Natural killer cell (primary cell): Measurements from ENCODE around the gene SIPA1. TPM values are rescaled to one million over a fixed set of nuclear protein-coding genes. Genes with fewer than 3 reads are reported as not detected.

Experiments
- ATAC-seq, 3 donors: fragments of 150-1000 bp in 2 of 3; fragments of 200-7000 bp in 1 of 3; cut with Tn5 transposase; 1 replicate in 1 of 3; 2 replicates in 2 of 3; pipeline ENCODE4 v1.10.0; 2021; ENCODE audit warnings: mild to moderate bottlenecking in 2 of 3, moderate library complexity in 2 of 3
- DNase-seq, 2 donors: peaks; one replicate each; pipeline versions ENCODE4 v3.0.0 to v3.0.0-alpha.2; 2013 to 2021; ENCODE audit warnings: mixed read lengths in 1 of 2
- H3K27ac ChIP-seq: one replicate; pipeline ENCODE4 v1.5.1; 2013; ENCODE audit warnings: mild to moderate bottlenecking, low read length
- H3K27me3 ChIP-seq: one replicate; pipeline ENCODE4 v1.6.1; 2013; ENCODE audit warnings: low read length; ENCODE audit not compliant: control insufficient read depth, insufficient read depth
- H3K36me3 ChIP-seq: one replicate; pipeline ENCODE4 v1.6.1; 2013; ENCODE audit warnings: low read length; ENCODE audit not compliant: control insufficient read depth, insufficient read depth
- H3K4me1 ChIP-seq: one replicate; pipeline ENCODE4 v1.6.1; 2013; ENCODE audit warnings: low read length; ENCODE audit not compliant: control insufficient read depth, insufficient read depth
- H3K4me3 ChIP-seq: one replicate; pipeline ENCODE4 v1.5.1; 2013; ENCODE audit warnings: low read length
- H3K9me3 ChIP-seq: one replicate; pipeline ENCODE4 v1.6.1; 2013; ENCODE audit warnings: low read length; ENCODE audit not compliant: control insufficient read depth, insufficient read depth
- H3K27ac Mint-ChIP-seq, 2 donors: one replicate each; pipeline ENCODE4 v1.8.0; 2022; ENCODE audit warnings: mild to moderate bottlenecking in 2 of 2, mixed read lengths in 2 of 2, moderate library complexity in 1 of 2
- H3K27me3 Mint-ChIP-seq, 2 donors: one replicate each; pipeline ENCODE4 v1.8.0; 2022; ENCODE audit warnings: low read depth in 2 of 2, mixed read lengths in 2 of 2
- H3K36me3 Mint-ChIP-seq: one replicate; pipeline ENCODE4 v1.8.0; 2022; ENCODE audit warnings: mixed read lengths
- H3K4me1 Mint-ChIP-seq, 2 donors: one replicate each; pipeline ENCODE4 v1.8.0; 2022; ENCODE audit warnings: mixed read lengths in 2 of 2
- H3K4me3 Mint-ChIP-seq: one replicate; pipeline ENCODE4 v1.8.0; 2022; ENCODE audit warnings: mild to moderate bottlenecking, moderate library complexity, mixed read lengths
- H3K9me3 Mint-ChIP-seq, 2 donors: one replicate each; pipeline ENCODE4 v1.8.0; 2022; ENCODE audit warnings: mixed read lengths in 2 of 2
- CTCF ChIP-seq: fragments of 200-600 bp; IDR thresholded peaks from one replicate; pipeline ENCODE4 v1.8.0; 2022; ENCODE audit warnings: antibody characterized with exemption
- WGBS: methylation state at CpG from one replicate; pipeline ENCODE4 v1.1.7; 2013; ENCODE audit warnings: missing lambda C conversion rate; ENCODE audit not compliant: insufficient coverage; 5-methylcytosine and 5-hydroxymethylcytosine counted together
- intact Hi-C: fragments of 100-400 bp; cut with micrococcal nuclease; formaldehyde crosslinking; loops from one replicate; pipeline ENCODE4 v1.14.2; 2022
- total RNA-seq, 4 donors: library from RNA; stranded (reverse); fragments of 120-200 nt in 1 of 4; gene quantifications; one replicate each; pipeline versions ENCODE4 v1.2.3 to v1.2.4, GENCODE V29; 2013 to 2022

The SIPA1 gene
- total RNA-seq, 3 donors from 2014 or later (not counting 1 experiment from before 2014, with no cell fraction given) = 520 to 776 (median 743) TPM

GRCh38 chr11:65639623-65640482 is 2.0 kb downstream of the SIPA1 start:
- no peaks in the 10 kb centered on the region for H3K36me3 Mint-ChIP-seq
- under 1% methylated on average over 8 of the region's 8 CpGs for WGBS
- H3K9me3 Mint-ChIP-seq = no peaks in the 10 kb centered on the region
- H3K36me3 ChIP-seq = peaks cover 60% of the 10 kb centered on the region
- TF ChIP-seq CTCF = no peak
- peak; percentile 83 to 94 for DNase-seq
- no peaks in the 10 kb centered on the region for H3K27me3 ChIP-seq
- H3K27me3 Mint-ChIP-seq = no peaks in the 10 kb centered on the region
- H3K27ac ChIP-seq = peak overlapping the region; percentile 98
- H3K27ac Mint-ChIP-seq = peak overlapping the region; percentile 98 to 99
- peak; percentile 61 to 83 (median 70) for ATAC-seq
- peaks cover 83% of the 10 kb centered on the region for H3K4me1 ChIP-seq
- peaks cover 50 to 66% of the 10 kb centered on the region in 2 donors for H3K4me1 Mint-ChIP-seq
- H3K4me3 ChIP-seq = peak overlapping the region; percentile 57
- intact Hi-C loops = loop anchor here (1.0 to 5.0 kb wide), 4 partner anchors 12 to 72 kb away; partner anchors contain the start of genes KAT5 and ZNRD2
- no peaks in the 10 kb centered on the region for H3K9me3 ChIP-seq
- H3K4me3 Mint-ChIP-seq = peak overlapping the region; percentile 95

GRCh38 chr11:65640483-65641296 is 2.8 kb downstream of the SIPA1 start:
- no peaks in the 10 kb centered on the region for H3K9me3 ChIP-seq
- DNase-seq (peak; percentile 61 to 70), ATAC-seq (peak; percentile 7 to 41 (median 7))
- no peaks in the 10 kb centered on the region for H3K9me3 Mint-ChIP-seq
- peaks cover 54 to 70% of the 10 kb centered on the region in 2 donors for H3K4me1 Mint-ChIP-seq
- peaks cover 77% of the 10 kb centered on the region for H3K4me1 ChIP-seq
- no peaks in the 10 kb centered on the region for H3K36me3 Mint-ChIP-seq
- H3K4me3 Mint-ChIP-seq = peak overlapping the region; percentile 95
- peak overlapping the region; percentile 98 to 99 for H3K27ac Mint-ChIP-seq
- no peaks in the 10 kb centered on the region for H3K27me3 ChIP-seq
- intact Hi-C loops = loop anchor here (1.0 to 2.0 kb wide), 2 partner anchors 12 to 70 kb away; partner anchors contain the start of gene ZNRD2
- peaks cover 60% of the 10 kb centered on the region for H3K36me3 ChIP-seq
- H3K4me3 ChIP-seq = peak overlapping the region; percentile 57
- H3K27ac ChIP-seq = peak overlapping the region; percentile 98
- no peaks in the 10 kb centered on the region for H3K27me3 Mint-ChIP-seq
- 1% methylated on average over 35 of the region's 35 CpGs for WGBS
- no peak for TF ChIP-seq CTCF

- Histone ChIP-seq H3K4me3 (peak overlapping the region; percentile 57), H3K9me3 (no peaks in the 10 kb centered on the region), H3K4me1 (peaks cover 75% of the 10 kb centered on the region), H3K36me3 (peaks cover 59% of the 10 kb centered on the region), H3K27ac (peak overlapping the region; percentile 98), H3K27me3 (no peaks in the 10 kb centered on the region)
- Mint-ChIP-seq H3K4me1 (peaks cover 56 to 72% of the 10 kb centered on the region in 2 donors), H3K4me3 (peak overlapping the region; percentile 95), H3K27ac (peak overlapping the region; percentile 98 to 99), H3K27me3 (no peaks in the 10 kb centered on the region), H3K36me3 (no peaks in the 10 kb centered on the region), H3K9me3 (no peaks in the 10 kb centered on the region)
- WGBS = 37% methylated on average over 16 of the region's 16 CpGs
- TF ChIP-seq CTCF = no peak
- intact Hi-C loops = loop anchor here (2.0 kb wide), 1 partner anchor 71 kb away; the partner anchor contains the start of gene ZNRD2
- ATAC-seq = no peak
- DNase-seq = peak in 1 of 2 donors; percentile 35
These were observed 3.6 kb downstream of the SIPA1 start for GRCh38 chr11:65641297-65642013.
